ENCODE measurements around the gene GLB1L3. TPM values are rescaled to one million over a fixed set of nuclear protein-coding genes. Genes with fewer than 3 reads are reported as not detected.

Gene GLB1L3
- total RNA-seq, 4 donors from 2014 or later = not detected

GRCh38 chr11:134334796-134335571 is 58.8 kb downstream of the GLB1L3 start:
- TF ChIP-seq, protein P1, sequence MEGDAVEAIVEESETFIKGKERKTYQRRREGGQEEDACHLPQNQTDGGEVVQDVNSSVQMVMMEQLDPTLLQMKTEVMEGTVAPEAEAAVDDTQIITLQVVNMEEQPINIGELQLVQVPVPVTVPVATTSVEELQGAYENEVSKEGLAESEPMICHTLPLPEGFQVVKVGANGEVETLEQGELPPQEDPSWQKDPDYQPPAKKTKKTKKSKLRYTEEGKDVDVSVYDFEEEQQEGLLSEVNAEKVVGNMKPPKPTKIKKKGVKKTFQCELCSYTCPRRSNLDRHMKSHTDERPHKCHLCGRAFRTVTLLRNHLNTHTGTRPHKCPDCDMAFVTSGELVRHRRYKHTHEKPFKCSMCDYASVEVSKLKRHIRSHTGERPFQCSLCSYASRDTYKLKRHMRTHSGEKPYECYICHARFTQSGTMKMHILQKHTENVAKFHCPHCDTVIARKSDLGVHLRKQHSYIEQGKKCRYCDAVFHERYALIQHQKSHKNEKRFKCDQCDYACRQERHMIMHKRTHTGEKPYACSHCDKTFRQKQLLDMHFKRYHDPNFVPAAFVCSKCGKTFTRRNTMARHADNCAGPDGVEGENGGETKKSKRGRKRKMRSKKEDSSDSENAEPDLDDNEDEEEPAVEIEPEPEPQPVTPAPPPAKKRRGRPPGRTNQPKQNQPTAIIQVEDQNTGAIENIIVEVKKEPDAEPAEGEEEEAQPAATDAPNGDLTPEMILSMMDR (IDR thresholded peaks at IDR 0.05; ENCODE audit: low read depth) = no peak

DNA sequence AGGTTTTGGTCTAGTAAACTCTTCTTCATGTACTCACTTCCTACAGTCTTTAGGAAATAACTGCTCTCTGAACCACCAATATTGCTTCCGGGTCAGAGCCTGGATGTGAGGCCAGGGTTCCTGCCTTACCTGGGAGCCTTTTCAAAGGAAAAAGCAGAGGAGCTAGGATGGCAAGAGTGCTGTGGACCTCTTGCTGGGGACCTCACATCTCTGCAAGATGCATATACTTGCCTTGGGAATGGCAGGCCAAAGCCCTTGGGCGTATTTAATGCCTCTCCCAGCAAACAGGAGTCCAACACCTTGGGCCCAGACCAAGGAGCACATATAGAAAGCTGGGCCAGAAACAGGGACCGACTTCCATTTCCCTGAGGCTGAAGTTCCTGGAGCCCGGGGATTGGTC is 60.9 kb downstream of the GLB1L3 start:
- TF ChIP-seq, protein P1 (IDR thresholded peaks at IDR 0.05; ENCODE audit: low read depth) = no peak

GRCh38 chr11:134338068-134338467 is 61.9 kb downstream of the GLB1L3 start:
- TF ChIP-seq, protein P1 (IDR thresholded peaks at IDR 0.05; ENCODE audit: low read depth) = no peak

DNA sequence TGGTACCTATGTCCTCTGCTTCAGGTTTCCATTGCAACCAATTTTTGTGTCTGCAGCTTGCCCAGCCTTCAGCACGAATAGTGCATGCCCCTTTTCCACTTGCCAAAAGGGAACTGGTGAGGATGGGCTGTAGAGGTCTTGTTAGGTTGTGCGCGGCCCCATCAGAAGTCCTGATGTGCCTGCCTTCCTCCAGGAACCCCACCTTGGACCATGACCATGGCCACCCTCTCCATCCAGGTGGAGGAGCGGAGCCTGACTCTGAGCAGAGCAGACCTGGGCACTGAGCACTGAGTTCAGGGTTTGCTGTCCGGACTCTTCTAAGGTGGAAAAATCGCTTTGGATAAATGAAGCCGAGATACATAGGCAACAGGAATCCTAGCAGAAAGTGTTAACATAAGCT is 62.5 kb downstream of the GLB1L3 start:
- TF ChIP-seq, protein P1 (IDR thresholded peaks at IDR 0.05; ENCODE audit: low read depth) = no peak

DNA sequence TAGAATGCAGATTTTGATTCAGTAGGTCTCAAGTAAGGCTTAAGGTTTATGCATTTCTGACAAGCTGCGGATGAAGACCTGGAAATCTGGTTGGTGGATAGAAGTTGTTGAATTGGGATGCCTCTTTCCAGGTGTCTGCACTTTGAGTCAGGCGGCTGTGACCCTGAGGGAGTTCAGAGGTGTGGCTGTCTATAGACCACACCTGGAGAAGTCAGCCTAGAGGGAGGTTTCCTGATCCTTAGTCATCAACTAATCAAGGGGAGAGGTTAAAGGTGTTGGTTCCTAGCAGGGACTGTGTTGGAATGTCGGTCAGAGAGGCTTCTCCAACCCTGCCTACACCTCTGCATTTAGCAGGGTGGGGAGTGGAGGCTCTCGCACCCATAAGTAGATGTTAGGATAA is 63.6 kb downstream of the GLB1L3 start:
- TF ChIP-seq, protein P1 (IDR thresholded peaks at IDR 0.05; ENCODE audit: low read depth) = no peak

- TF ChIP-seq, protein P1 (IDR thresholded peaks at IDR 0.05; ENCODE audit: low read depth) = no peak
Measured at GRCh38 chr11:134340354-134340964, 64.3 kb downstream of the GLB1L3 start.

DNA sequence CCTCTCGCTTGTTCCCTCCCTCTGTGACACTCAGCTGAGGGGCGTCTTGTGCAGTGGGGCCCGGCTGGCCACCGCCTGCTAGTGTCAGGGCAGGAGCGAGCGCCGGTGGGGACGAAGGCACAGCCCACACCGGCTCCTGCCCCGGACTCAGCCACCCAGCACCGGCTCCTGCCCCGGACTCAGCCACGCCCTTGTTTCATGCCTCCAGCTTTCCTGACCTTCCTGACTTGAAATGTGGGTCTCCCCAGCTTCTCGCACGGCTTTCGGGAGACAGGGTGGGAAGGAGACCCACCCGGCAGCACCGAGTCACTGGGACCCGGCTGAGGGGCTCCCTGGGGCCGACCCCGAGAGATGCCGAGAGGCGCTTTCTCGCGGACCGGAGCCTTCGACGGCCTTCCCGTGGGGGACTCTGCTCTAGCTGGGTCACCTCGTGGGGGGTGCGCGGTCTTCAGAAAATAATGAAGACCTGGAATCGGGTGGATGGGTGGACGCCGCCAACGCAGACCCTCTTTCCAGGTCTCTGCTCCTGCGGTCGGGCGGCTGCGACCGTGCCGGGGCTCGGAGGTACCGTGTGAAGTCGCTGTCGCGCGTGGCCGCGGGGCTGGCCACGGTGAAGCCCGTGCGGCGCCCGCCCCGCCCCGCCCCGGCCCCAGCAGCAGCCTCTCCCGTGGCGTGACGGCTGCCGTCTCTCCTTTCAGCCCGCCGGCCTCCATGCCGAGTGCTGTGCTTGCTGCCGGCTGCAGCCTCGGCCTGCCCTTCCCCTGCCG is 65.8 kb downstream of the GLB1L3 start:
- TF ChIP-seq, protein P1 (IDR thresholded peaks at IDR 0.05; ENCODE audit: low read depth) = no peak

All from subcutaneous adipose tissue (tissue), 4 donors.